HG03066 (cell line): ENCODE data around the gene OTOL1.

Experiments
- ATAC-seq: cut with Tn5 transposase; IDR thresholded peaks from one replicate; pipeline ENCODE4 v1.9.1; 2021; ENCODE audit warnings: low read depth; ENCODE audit not compliant: unreplicated experiment

The OTOL1 gene

GRCh38 chr3:161531930-161532329 lies 35.3 kb downstream of the OTOL1 start:
- no peak for ATAC-seq

DNA sequence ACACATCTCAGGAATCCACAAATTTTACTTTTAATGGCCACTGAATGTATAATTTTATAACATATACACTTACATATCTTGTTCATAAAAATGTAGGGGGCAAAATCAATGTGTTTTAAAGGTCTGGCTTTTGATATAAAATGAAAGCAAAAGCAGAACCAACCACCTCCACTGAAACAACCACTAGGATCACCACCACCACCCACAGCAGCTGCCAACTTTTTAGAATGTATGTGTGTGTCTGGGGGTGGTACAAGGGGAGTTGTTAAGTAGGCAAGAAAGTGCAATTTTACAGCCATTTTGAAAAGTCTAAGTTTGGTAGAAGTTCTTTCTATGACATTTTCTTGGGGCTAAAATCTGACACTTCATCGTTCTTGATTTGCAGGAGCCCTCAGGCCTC lies 44.0 kb downstream of the OTOL1 start:
- ATAC-seq, result no peak

DNA sequence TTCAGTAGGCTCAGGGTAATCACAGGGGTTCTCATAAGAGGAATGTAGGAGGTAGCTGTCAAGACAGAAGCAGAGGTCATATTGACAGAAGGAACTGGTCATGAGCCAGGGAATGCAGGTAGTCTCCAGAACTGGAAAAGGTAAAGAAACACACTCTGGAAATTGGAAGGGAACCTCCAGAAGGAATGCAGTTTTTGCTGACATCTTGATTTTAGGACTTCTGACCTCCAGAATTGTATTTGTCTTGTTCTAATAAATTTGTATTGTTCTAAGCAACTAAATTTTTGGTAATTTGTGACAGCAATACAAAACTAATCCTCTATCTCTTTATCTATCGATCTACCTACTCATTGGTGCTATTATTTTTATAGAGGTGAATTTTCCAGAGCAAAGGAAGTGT lies 49.2 kb downstream of the OTOL1 start:
- no peak for ATAC-seq

GRCh38 chr3:161548301-161548700 lies 51.7 kb downstream of the OTOL1 start:
- ATAC-seq, result no peak

GRCh38 chr3:161549261-161549660 lies 52.7 kb downstream of the OTOL1 start:
- no peak for ATAC-seq

GRCh38 chr3:161550491-161551195 lies 54.0 kb downstream of the OTOL1 start:
- no peak for ATAC-seq

DNA sequence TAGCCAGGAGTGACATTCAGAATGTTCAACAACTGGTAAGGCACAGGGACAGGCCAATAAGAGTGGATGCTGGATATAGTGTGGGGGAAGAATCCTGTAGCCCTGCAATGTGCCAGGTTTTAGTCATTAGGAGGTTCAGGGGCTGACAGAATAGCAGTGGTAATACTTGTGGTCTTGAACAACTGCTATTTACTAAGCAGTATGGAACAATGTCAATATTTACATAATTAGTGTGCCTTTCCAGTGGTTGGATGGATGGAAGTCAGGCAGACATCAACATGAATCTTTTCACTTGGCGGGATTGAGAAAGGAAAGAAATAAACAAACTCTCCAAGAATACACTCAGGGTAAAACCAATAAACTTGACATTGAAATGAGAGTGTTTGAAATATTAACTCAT lies 55.1 kb downstream of the OTOL1 start:
- no peak for ATAC-seq

DNA sequence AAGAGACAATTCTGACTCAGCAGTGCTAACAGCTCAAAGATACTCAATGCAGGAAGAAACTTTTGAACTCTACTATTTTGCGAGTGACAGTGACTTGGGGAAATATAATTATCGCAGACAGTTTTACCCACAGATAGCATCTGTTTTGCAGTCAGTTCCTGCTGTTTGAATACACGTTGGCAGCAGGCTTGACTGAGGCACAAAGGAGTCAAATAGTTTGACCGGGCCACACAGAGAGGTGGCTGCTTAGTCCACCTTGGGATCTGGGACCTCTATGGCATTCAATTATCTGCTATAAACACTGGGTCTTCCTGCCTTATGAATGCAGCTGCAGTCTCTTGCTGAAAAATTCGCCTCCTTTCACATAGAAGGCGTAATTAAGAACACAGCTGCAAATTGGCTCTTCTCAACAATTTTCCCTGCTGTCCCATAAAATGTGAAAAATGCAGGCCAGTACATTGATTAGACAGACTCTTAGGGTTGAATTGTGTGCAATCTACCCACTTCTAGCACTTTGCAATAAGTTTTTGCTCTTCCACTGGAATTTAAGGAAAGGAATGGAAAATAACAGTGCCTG lies 56.5 kb downstream of the OTOL1 start:
- ATAC-seq, result no peak
